CD14-positive monocyte (primary cell): ENCODE data around the gene RMI2. TPM values are rescaled to one million over a fixed set of nuclear protein-coding genes. Genes with fewer than 3 reads are reported as not detected.

ENCODE experiments used
- DNase-seq, 3 donors: peaks; one replicate each; pipeline ENCODE4 v3.0.0-alpha.2; 2011 to 2022
- H2AFZ ChIP-seq: 2 replicates; pipeline ENCODE4 v1.6.0; 2012; ENCODE audit warnings: mild to moderate bottlenecking, low read depth, low read length, inconsistent platforms; ENCODE audit not compliant: insufficient read depth, poor library complexity, severe bottlenecking
- H3K27ac ChIP-seq, 2 donors: 1 replicate in 1 of 2; 2 replicates in 1 of 2; pipeline ENCODE4 v1.5.1; 2012 to 2013; ENCODE audit warnings: low read length in 2 of 2, control low read depth in 1 of 2, inconsistent platforms in 1 of 2, low read depth in 1 of 2, mild to moderate bottlenecking in 1 of 2
- H3K27me3 ChIP-seq, 2 donors: one replicate each; pipeline versions ENCODE4 v1.6.0 to v1.6.1; 2011 to 2013; ENCODE audit warnings: low read length in 2 of 2; ENCODE audit not compliant: control insufficient read depth in 2 of 2, insufficient read depth in 2 of 2
- H3K36me3 ChIP-seq, 2 donors: replicated peaks in 1 of 2; 1 replicate in 1 of 2; 2 replicates in 1 of 2; pipeline versions ENCODE4 v1.5.1 to v1.6.1; 2012 to 2013; ENCODE audit warnings: low read length in 2 of 2, control low read depth in 1 of 2, inconsistent platforms in 1 of 2, mild to moderate bottlenecking in 1 of 2; ENCODE audit not compliant: insufficient read depth in 2 of 2, control insufficient read depth in 1 of 2
- H3K4me1 ChIP-seq, 2 donors: 1 replicate in 1 of 2; 2 replicates in 1 of 2; pipeline versions ENCODE4 v1.5.1 to v1.6.1; 2012 to 2013; ENCODE audit warnings: low read length in 2 of 2, control low read depth in 1 of 2, inconsistent platforms in 1 of 2, mild to moderate bottlenecking in 1 of 2, moderate library complexity in 1 of 2; ENCODE audit not compliant: insufficient read depth in 2 of 2, control insufficient read depth in 1 of 2
- H3K4me2 ChIP-seq: replicated peaks from 2 replicates; pipeline ENCODE3; 2012; ENCODE audit warnings: low read length, moderate library complexity, mild to moderate bottlenecking; ENCODE audit not compliant: poor library complexity, severe bottlenecking; ENCODE audit errors: extremely low read depth
- H3K4me3 ChIP-seq, 3 experiments: fragments of 200-600 bp in 1 of 3; sonication (generic) in 1 of 3; replicated peaks in 1 of 3; 1 replicate in 2 of 3; 2 replicates in 1 of 3; pipeline ENCODE4 v1.5.1; 2011 to 2013; ENCODE audit warnings: low read length in 3 of 3, mild to moderate bottlenecking in 3 of 3, control low read depth in 2 of 3, low read depth in 2 of 3, inconsistent platforms in 1 of 3, moderate library complexity in 1 of 3
- H3K79me2 ChIP-seq: 2 replicates; pipeline ENCODE4 v1.6.0; 2012; ENCODE audit warnings: mild to moderate bottlenecking, control low read depth, inconsistent platforms, low read length, moderate library complexity; ENCODE audit not compliant: insufficient read depth
- H3K9ac ChIP-seq: 2 replicates; pipeline ENCODE4 v1.6.0; 2017; ENCODE audit warnings: low read length, mild to moderate bottlenecking; ENCODE audit not compliant: insufficient read depth, poor library complexity, severe bottlenecking
- H3K9me3 ChIP-seq, 2 donors: replicated peaks in 1 of 2; 1 replicate in 1 of 2; 2 replicates in 1 of 2; pipeline versions ENCODE4 v1.5.1 to v1.6.1; 2012 to 2013; ENCODE audit warnings: low read length in 2 of 2, control low read depth in 1 of 2; ENCODE audit not compliant: control insufficient read depth in 1 of 2, insufficient read depth in 1 of 2
- H4K20me1 ChIP-seq: 2 replicates; pipeline ENCODE4 v1.6.0; 2012; ENCODE audit warnings: mild to moderate bottlenecking, low read length, control low read depth, moderate library complexity; ENCODE audit not compliant: insufficient read depth
- H3K27ac Mint-ChIP-seq, 7 donors: one replicate each; pipeline ENCODE4 v1.8.0; 2020; ENCODE audit warnings: mild to moderate bottlenecking in 7 of 7, mixed read lengths in 7 of 7, moderate library complexity in 6 of 7, inconsistent platforms in 2 of 7
- H3K27me3 Mint-ChIP-seq, 3 donors: one replicate each; pipeline ENCODE4 v1.8.0; 2021 to 2022; ENCODE audit warnings: low read depth in 3 of 3, mild to moderate bottlenecking in 3 of 3, mixed read lengths in 3 of 3, moderate library complexity in 3 of 3, inconsistent platforms in 1 of 3
- H3K36me3 Mint-ChIP-seq, 2 donors: one replicate each; pipeline ENCODE4 v1.8.0; 2020; ENCODE audit warnings: mixed read lengths in 2 of 2, inconsistent platforms in 1 of 2, mild to moderate bottlenecking in 1 of 2
- H3K4me1 Mint-ChIP-seq: one replicate; pipeline ENCODE4 v1.8.0; 2020; ENCODE audit warnings: mild to moderate bottlenecking, mixed read lengths
- H3K4me3 Mint-ChIP-seq, 2 donors: one replicate each; pipeline ENCODE4 v1.8.0; 2020; ENCODE audit warnings: mild to moderate bottlenecking in 2 of 2, mixed read lengths in 2 of 2, moderate library complexity in 1 of 2
- H3K9me3 Mint-ChIP-seq, 7 donors: one replicate each; pipeline ENCODE4 v1.8.0; 2020 to 2022; ENCODE audit warnings: mixed read lengths in 7 of 7, mild to moderate bottlenecking in 6 of 7, moderate library complexity in 6 of 7, inconsistent platforms in 2 of 7
- WGBS: methylation state at CpG from one replicate; pipeline ENCODE4 v1.1.5; 2013; ENCODE audit warnings: missing lambda C conversion rate; ENCODE audit not compliant: insufficient coverage; 5-methylcytosine and 5-hydroxymethylcytosine counted together
- intact Hi-C, 2 donors: fragments of 100-400 bp; cut with micrococcal nuclease; formaldehyde crosslinking; loops; one replicate each; pipeline versions ENCODE4 v1.15.0 to v1.15.1; 2023
- polyA plus RNA-seq, 3 donors: library from polyadenylated mRNA; depleted of rRNA in 1 of 3; unstranded in 2 of 3; stranded (reverse) in 1 of 3; fragments of 300-500 nt in 2 of 3; fragments of >200 nt in 1 of 3; fragmentation: Illumina TruSeq in 2 of 3; gene quantifications; 1 replicate in 2 of 3; 2 replicates in 1 of 3; pipeline ENCODE4 v1.2.3, GENCODE V29; 2012 to 2021
- TF ChIP-seq, protein P1 (sequence below): fragments of 200-600 bp; IDR thresholded peaks from one replicate; pipeline ENCODE4 v1.8.0; 2022; ENCODE audit warnings: antibody characterized with exemption, mild to moderate bottlenecking

Gene RMI2
- polyA plus RNA-seq, 3 donors, result 0.17 to 0.24 (median 0.23) TPM

DNA sequence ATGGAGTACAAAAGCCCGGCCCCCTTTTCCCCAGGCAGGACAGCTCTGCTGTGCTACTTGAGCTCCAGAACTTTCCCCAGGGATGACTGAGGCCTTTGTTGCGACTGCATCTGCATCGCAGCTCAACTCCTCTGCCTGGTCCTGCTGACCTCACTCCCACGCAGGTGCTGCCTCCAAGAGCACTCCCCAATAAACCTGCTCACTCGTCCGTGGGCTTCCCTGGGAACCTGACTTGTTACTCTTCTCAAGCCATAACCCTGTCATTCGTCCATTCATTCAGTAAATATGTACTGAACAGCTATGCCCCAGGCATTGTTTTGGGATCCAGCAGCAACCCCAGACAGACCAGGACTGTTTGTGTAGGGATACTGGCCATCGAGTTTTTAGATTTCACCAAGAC is 11.6 kb upstream of the RMI2 start:
- whole genome bisulfite sequencing, result 97% methylated on average over 7 of the region's 8 CpGs
- Mint-ChIP-seq H3K9me3 (peaks cover 0 to 9% (median 3%) of the 10 kb centered on the region in 7 donors), H3K4me1 (peaks cover 16% of the 10 kb centered on the region), H3K4me3 (no peak overlapping the region), H3K36me3 (no peaks in the 10 kb centered on the region), H3K27ac (no peak overlapping the region), H3K27me3 (peaks cover 24 to 51% (median 37%) of the 10 kb centered on the region in 3 donors)
- no peak overlapping the region for H3K4me3 ChIP-seq
- DNase-seq, result no peak
- H4K20me1 ChIP-seq, result no peaks in the 10 kb centered on the region
- H3K79me2 ChIP-seq, result no peaks in the 10 kb centered on the region
- no peak overlapping the region for H2AFZ ChIP-seq
- no peak overlapping the region for H3K4me2 ChIP-seq
- H3K27me3 ChIP-seq, result peaks cover 0 to 7% of the 10 kb centered on the region in 2 donors
- H3K9me3 ChIP-seq, result no peaks in the 10 kb centered on the region
- peaks cover 12 to 13% of the 10 kb centered on the region in 2 donors for H3K4me1 ChIP-seq
- intact Hi-C loops, result loop anchor here in 1 of 2 donors (5.0 kb wide), 1 partner anchor 36 kb away; no protein-coding TSS in a partner anchor
- TF ChIP-seq, protein P1, sequence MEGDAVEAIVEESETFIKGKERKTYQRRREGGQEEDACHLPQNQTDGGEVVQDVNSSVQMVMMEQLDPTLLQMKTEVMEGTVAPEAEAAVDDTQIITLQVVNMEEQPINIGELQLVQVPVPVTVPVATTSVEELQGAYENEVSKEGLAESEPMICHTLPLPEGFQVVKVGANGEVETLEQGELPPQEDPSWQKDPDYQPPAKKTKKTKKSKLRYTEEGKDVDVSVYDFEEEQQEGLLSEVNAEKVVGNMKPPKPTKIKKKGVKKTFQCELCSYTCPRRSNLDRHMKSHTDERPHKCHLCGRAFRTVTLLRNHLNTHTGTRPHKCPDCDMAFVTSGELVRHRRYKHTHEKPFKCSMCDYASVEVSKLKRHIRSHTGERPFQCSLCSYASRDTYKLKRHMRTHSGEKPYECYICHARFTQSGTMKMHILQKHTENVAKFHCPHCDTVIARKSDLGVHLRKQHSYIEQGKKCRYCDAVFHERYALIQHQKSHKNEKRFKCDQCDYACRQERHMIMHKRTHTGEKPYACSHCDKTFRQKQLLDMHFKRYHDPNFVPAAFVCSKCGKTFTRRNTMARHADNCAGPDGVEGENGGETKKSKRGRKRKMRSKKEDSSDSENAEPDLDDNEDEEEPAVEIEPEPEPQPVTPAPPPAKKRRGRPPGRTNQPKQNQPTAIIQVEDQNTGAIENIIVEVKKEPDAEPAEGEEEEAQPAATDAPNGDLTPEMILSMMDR, result no peak
- no peaks in the 10 kb centered on the region for H3K36me3 ChIP-seq
- no peak overlapping the region for H3K9ac ChIP-seq
- H3K27ac ChIP-seq, result no peak overlapping the region

DNA sequence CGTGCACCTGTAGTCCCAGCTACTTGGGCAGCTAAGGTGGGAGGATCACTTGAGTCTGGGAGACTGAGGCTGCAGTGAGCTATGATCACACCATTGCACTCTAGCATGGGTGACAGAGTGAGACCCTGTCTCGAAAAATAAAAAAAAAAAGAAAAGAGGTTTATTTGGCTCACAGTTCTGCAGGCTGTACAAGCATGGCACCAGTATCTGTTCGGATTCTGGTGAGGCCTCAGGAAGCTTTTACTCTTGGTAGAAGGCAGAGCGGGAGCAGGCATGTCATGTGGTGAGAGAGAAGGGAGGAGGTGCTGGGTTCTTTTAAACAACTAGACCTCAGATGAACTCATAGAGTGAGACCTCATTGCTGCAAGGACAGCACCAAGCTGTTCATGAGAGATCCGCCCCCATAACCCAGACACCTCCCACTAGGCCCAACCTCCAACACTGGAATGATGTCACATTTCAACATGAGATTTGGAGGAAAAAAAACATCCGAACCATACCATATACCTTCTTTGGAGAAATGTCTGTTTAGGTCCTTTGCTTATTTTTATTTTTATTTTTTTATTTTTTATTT is 10.3 kb upstream of the RMI2 start:
- TF ChIP-seq, protein P1, result no peak
- 93% methylated on average over 2 of the region's 6 CpGs for WGBS
- no peaks in the 10 kb centered on the region for H3K79me2 ChIP-seq
- Mint-ChIP-seq H3K27me3 (peaks cover 29 to 56% (median 37%) of the 10 kb centered on the region in 3 donors), H3K4me3 (no peak overlapping the region), H3K9me3 (peaks cover 0 to 9% (median 3%) of the 10 kb centered on the region in 7 donors), H3K4me1 (peaks cover 4% of the 10 kb centered on the region), H3K36me3 (no peaks in the 10 kb centered on the region), H3K27ac (no peak overlapping the region)
- no peak overlapping the region for H3K9ac ChIP-seq
- no peaks in the 10 kb centered on the region for H3K9me3 ChIP-seq
- H2AFZ ChIP-seq, result no peak overlapping the region
- H3K27me3 ChIP-seq, result peaks cover 0 to 7% of the 10 kb centered on the region in 2 donors
- no peak overlapping the region for H3K4me2 ChIP-seq
- H3K36me3 ChIP-seq, result no peaks in the 10 kb centered on the region
- no peak overlapping the region for H3K27ac ChIP-seq
- no peak for DNase-seq
- H4K20me1 ChIP-seq, result no peaks in the 10 kb centered on the region
- intact Hi-C loops, result loop anchor here in 1 of 2 donors (5.0 kb wide), 1 partner anchor 38 kb away; no protein-coding TSS in a partner anchor
- H3K4me1 ChIP-seq, result peaks cover under 1% of the 10 kb centered on the region in 2 donors
- no peak overlapping the region for H3K4me3 ChIP-seq
